Skeletal muscle tissue (tissue), 4 donors: ENCODE measurements around the gene BRICD5. TPM values are rescaled to one million over a fixed set of nuclear protein-coding genes. Genes with fewer than 3 reads are reported as not detected.

Experiments
- H3K27ac ChIP-seq: one replicate; pipeline ENCODE4 v1.7.0; 2013; ENCODE audit warnings: mild to moderate bottlenecking, low read depth, low read length, inconsistent platforms
- H3K27me3 ChIP-seq, 3 donors: one replicate each; pipeline ENCODE4 v1.7.0; 2013; ENCODE audit warnings: low read length in 3 of 3; ENCODE audit not compliant: control insufficient read depth in 3 of 3, insufficient read depth in 3 of 3
- H3K36me3 ChIP-seq, 3 donors: one replicate each; pipeline ENCODE4 v1.7.0; 2013; ENCODE audit warnings: low read length in 3 of 3; ENCODE audit not compliant: control insufficient read depth in 3 of 3, insufficient read depth in 3 of 3
- H3K4me1 ChIP-seq, 3 donors: one replicate each; pipeline ENCODE4 v1.7.0; 2013; ENCODE audit warnings: low read length in 3 of 3, mild to moderate bottlenecking in 3 of 3; ENCODE audit not compliant: control insufficient read depth in 3 of 3, insufficient read depth in 3 of 3
- H3K4me3 ChIP-seq, 3 donors: one replicate each; pipeline ENCODE4 v1.7.0; 2013; ENCODE audit warnings: low read length in 3 of 3
- H3K9ac ChIP-seq, 3 donors: one replicate each; pipeline ENCODE4 v1.7.0; 2013; ENCODE audit warnings: low read length in 3 of 3, mild to moderate bottlenecking in 3 of 3, moderate library complexity in 2 of 3, low read depth in 1 of 3
- H3K9me3 ChIP-seq, 3 donors: one replicate each; pipeline ENCODE4 v1.7.0; 2013; ENCODE audit warnings: low read length in 3 of 3; ENCODE audit not compliant: control insufficient read depth in 3 of 3
- total RNA-seq: library from RNA; depleted of rRNA; stranded (reverse); fragments of >200 nt; gene quantifications from one replicate; pipeline ENCODE4 v1.2.3, GENCODE V29; 2014
- donor health status: Osteomylitis.

The BRICD5 gene
- total RNA-seq, 1 donor from 2014 or later = 2.1 TPM

GRCh38 chr16:2186064-2186463 is 24.6 kb downstream of the BRICD5 start:
- Histone ChIP-seq H3K27me3 (no peaks in the 10 kb centered on the region), H3K9ac (no peak overlapping the region), H3K36me3 (no peaks in the 10 kb centered on the region), H3K4me1 (no peaks in the 10 kb centered on the region), H3K4me3 (no peak overlapping the region), H3K9me3 (no peaks in the 10 kb centered on the region), H3K27ac (no peak overlapping the region)

- H3K9me3 ChIP-seq = no peaks in the 10 kb centered on the region
- H3K4me3 ChIP-seq = no peak overlapping the region
- H3K9ac ChIP-seq = no peak overlapping the region
- no peaks in the 10 kb centered on the region for H3K36me3 ChIP-seq
- no peak overlapping the region for H3K27ac ChIP-seq
- H3K27me3 ChIP-seq = no peaks in the 10 kb centered on the region
- H3K4me1 ChIP-seq = no peaks in the 10 kb centered on the region
Measured at GRCh38 chr16:2184962-2185361, 25.7 kb downstream of the BRICD5 start.

DNA sequence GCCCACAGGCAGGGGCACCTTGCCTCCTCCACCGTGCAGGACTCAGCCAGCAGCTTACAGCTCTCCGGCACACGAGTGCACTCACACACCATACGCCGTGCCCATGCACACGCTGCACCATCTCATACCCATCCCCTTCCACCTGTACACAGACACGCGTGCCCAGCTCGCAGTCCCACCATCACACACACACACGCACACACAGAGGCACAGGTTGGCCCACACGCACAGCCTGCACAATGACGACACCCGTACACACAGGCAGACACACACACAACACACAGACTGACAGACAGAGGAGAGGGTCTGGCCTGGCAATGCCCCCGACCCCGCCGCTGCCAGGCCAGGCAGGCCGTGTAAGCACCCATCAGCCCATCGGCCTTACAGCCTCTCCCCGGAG is 26.3 kb downstream of the BRICD5 start:
- no peak overlapping the region for H3K4me3 ChIP-seq
- H3K27me3 ChIP-seq = no peaks in the 10 kb centered on the region
- no peaks in the 10 kb centered on the region for H3K9me3 ChIP-seq
- H3K4me1 ChIP-seq = no peaks in the 10 kb centered on the region
- no peak overlapping the region for H3K9ac ChIP-seq
- H3K27ac ChIP-seq = no peak overlapping the region
- H3K36me3 ChIP-seq = no peaks in the 10 kb centered on the region

GRCh38 chr16:2183671-2184070 is 27.0 kb downstream of the BRICD5 start:
- Histone ChIP-seq H3K9me3 (no peaks in the 10 kb centered on the region), H3K4me1 (no peaks in the 10 kb centered on the region), H3K9ac (no peak overlapping the region), H3K27me3 (no peaks in the 10 kb centered on the region), H3K4me3 (no peak overlapping the region), H3K27ac (no peak overlapping the region), H3K36me3 (no peaks in the 10 kb centered on the region)

- H3K27me3 ChIP-seq = no peaks in the 10 kb centered on the region
- H3K9me3 ChIP-seq = no peaks in the 10 kb centered on the region
- H3K4me1 ChIP-seq = no peaks in the 10 kb centered on the region
- H3K4me3 ChIP-seq = no peak overlapping the region
- no peak overlapping the region for H3K27ac ChIP-seq
- peaks cover under 1 to 5% (median 3%) of the 10 kb centered on the region in 3 donors for H3K36me3 ChIP-seq
- no peak overlapping the region for H3K9ac ChIP-seq
Measured at GRCh38 chr16:2181952-2182351, 28.7 kb downstream of the BRICD5 start.

DNA sequence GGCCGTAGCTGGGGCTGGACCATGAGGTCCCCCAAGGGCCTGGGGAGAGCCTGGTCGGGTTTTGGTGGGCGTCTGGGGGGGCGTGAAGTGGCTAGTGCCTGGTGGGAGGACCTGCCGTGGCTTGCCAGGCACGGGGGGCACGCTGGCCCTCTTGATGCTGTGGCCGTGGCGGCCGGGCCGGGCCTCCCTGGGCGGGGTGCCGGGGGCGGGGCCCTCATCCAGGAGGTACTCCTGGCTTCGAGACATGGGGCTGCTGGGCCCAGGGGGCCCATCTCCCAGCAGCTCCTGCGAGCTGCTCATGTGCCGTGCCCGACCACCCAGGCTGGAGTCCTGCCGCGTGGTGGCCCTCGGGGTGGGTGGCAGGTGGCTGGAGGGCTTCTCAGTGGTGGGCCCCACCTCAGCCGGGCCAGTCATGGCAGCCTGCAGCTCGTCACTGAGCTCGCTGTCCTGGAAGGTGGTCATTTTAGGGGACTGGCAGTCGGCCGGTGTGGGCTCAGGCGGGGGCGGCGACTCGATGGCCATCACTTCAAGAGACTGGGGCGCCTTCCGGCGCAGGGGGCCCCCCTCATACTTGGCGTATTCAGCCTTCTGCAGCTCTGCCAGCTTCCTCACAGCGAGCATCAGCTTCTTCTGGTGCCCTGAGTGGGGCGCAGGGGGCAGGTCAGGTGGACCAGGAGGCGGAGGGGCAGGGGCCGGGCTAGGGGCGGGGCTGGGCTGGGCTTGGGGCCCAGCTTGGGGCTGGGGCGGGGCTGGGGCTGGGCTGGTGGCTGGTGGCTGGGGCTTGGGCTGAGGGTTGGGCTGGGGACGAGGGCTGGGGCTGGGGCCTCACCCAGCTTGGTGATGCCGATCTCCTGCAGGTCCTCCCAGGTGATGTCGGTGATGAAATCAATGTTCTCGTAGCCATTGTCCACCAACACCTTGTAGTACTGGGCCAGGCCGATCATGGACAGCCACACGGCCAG is 29.4 kb downstream of the BRICD5 start:
- H3K4me1 ChIP-seq = no peaks in the 10 kb centered on the region
- no peaks in the 10 kb centered on the region for H3K27me3 ChIP-seq
- H3K36me3 ChIP-seq = peaks cover 6 to 9% (median 7%) of the 10 kb centered on the region in 3 donors
- no peaks in the 10 kb centered on the region for H3K9me3 ChIP-seq
- H3K9ac ChIP-seq = no peak overlapping the region
- H3K27ac ChIP-seq = no peak overlapping the region
- no peak overlapping the region for H3K4me3 ChIP-seq

- Histone ChIP-seq H3K9ac (no peak overlapping the region), H3K27me3 (no peaks in the 10 kb centered on the region), H3K4me3 (no peak overlapping the region), H3K36me3 (peaks cover 13 to 17% (median 15%) of the 10 kb centered on the region in 3 donors), H3K9me3 (no peaks in the 10 kb centered on the region), H3K4me1 (no peaks in the 10 kb centered on the region), H3K27ac (no peak overlapping the region)
Measured at GRCh38 chr16:2180461-2180860, 30.2 kb downstream of the BRICD5 start.

DNA sequence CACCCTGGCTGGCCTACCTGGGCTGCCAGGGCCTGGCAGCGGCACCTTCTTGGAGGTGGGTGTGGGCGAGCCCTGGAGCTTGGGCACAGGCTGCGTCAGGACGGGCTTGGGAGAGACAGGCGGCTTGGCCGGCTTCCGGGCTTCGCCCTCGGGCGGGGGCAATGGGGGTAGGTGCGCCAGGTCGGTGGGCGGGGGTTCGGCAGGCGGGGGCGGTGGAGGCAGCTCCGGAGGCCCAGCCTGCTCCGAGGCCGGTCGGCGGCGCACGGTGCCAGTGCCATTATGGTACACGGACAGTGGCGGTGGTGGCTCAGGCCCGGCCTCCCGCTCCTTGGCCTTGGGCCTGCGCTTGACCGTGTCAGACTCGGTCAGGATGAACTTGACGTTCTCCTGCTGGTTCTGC is 31.1 kb downstream of the BRICD5 start:
- Histone ChIP-seq H3K4me3 (no peak overlapping the region), H3K27me3 (no peaks in the 10 kb centered on the region), H3K27ac (no peak overlapping the region), H3K9ac (no peak overlapping the region), H3K36me3 (peaks cover 22 to 26% (median 23%) of the 10 kb centered on the region in 3 donors), H3K4me1 (no peaks in the 10 kb centered on the region), H3K9me3 (no peaks in the 10 kb centered on the region)

DNA sequence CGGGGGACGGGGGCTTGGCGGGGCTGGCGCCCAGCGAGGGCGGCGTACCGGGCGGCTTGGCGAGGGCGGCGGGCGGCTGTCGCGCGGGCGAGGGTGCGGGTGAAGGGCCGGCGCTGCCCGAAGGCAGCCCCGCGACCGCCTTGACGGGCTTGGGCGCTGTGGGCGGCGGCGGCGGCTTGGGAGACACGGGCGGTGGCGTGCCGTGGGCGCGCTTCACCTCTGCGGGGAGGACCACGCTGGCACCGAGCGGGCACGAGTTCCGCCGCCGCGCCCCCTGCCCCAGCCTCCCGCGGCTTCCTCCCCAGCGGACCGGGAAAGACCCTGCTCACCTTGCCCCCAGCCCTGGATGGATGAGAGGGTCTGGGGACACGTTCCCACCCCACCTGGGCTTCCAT is 31.6 kb downstream of the BRICD5 start:
- Histone ChIP-seq H3K9me3 (no peaks in the 10 kb centered on the region), H3K9ac (no peak overlapping the region), H3K36me3 (peaks cover 26 to 30% (median 28%) of the 10 kb centered on the region in 3 donors), H3K4me3 (no peak overlapping the region), H3K27ac (no peak overlapping the region), H3K27me3 (no peaks in the 10 kb centered on the region), H3K4me1 (no peaks in the 10 kb centered on the region)

DNA sequence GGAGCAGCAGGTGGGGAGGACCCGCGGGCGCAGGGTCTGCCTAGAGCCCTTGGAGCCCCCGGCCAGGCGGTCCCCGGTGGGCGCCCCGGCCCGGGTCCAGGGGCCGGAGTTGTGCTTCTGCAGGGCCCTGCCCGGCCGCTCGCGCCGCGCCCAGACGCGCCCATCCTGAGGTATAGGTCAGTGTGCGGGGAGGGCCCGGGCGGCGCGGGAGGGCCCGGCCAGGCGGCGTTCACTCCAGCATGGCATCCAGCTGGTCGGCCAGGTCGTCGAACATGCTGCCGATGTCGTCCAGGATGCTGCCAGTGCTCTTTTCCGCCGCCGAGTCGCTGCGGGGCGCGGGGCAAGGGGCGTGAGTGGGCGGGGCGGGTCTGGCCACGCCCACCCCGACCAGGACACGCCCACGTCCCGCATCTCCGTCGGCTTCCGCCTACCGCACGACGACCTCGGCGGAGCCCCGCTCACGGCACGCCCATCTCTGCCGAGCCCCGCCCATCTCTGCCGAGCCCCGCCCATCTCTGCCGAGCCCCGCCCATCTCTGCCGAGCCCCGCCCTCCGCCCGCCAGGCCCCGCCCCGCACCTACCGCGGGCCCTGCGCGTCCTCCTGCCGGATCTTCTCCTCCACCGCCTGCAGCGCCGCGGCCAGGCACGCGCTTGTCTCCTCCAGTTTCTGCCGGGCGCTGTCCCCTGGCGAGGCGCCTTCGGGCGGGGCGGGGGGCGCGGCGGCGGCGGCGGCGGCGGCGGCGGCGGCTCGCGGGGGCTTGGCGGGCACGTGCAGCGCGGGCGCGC is 32.1 kb downstream of the BRICD5 start:
- no peak overlapping the region for H3K9ac ChIP-seq
- H3K9me3 ChIP-seq = no peaks in the 10 kb centered on the region
- no peak overlapping the region for H3K4me3 ChIP-seq
- no peaks in the 10 kb centered on the region for H3K27me3 ChIP-seq
- H3K4me1 ChIP-seq = no peaks in the 10 kb centered on the region
- H3K27ac ChIP-seq = no peak overlapping the region
- peaks cover 30 to 34% (median 32%) of the 10 kb centered on the region in 3 donors for H3K36me3 ChIP-seq
